HepG2 (cell line): ENCODE data around the gene CCT7. TPM values are rescaled to one million over a fixed set of nuclear protein-coding genes. Genes with fewer than 3 reads are reported as not detected.

Experiments
- ATAC-seq: fragments of 200-7000 bp; cut with Tn5 transposase; 3 replicates; pipeline ENCODE4 v1.9.1; 2020; ENCODE audit warnings: mild to moderate bottlenecking, moderate library complexity
- BruUV-seq: library from RNA; stranded (reverse); fragments of 400-500 nt; replicated peaks from 2 replicates; lab custom pipeline; 2021; lab: Mats Ljungman, UMichigan
- CTCF ChIA-PET: fragments of 300-600 bp; formaldehyde crosslinking; extraction: SDS; loops from one replicate; lab custom pipeline; 2021; ENCODE audit warnings: low total read pairs, inconsistent platforms, low intra/inter-chr PET ratio; lab: Yijun Ruan, JAX
- POLR2A ChIA-PET: fragments of 350-600 bp; sonication (Branson Sonifier 250); formaldehyde crosslinking; loops from one replicate; lab custom pipeline; 2020; ENCODE audit warnings: antibody characterized with exemption, inconsistent platforms; lab: Yijun Ruan, JAX
- DNase-seq: peaks from one replicate; pipeline ENCODE4 v3.0.0-alpha.2; 2015; ENCODE audit warnings: low spot score
- FAIRE-seq: peaks from 3 replicates; lab custom pipeline; 2011; peaks lifted over from hg19 to GRCh38; lab: Jason Lieb, UNC
- H2AFZ ChIP-seq: one replicate; pipeline ENCODE4 v1.6.1; 2011; ENCODE audit warnings: low read length, inconsistent platforms
- H3K27ac ChIP-seq: fragments of 300-600 bp; 3 replicates; pipeline ENCODE4 v1.8.0; 2011; ENCODE audit warnings: mixed run types, mild to moderate bottlenecking, mixed read lengths, low read length, inconsistent platforms; ENCODE audit not compliant: insufficient read depth; ENCODE audit errors: extremely low read length
- H3K27me3 ChIP-seq, 2 experiments: fragments of 200-600 bp in 1 of 2; 2 replicates in 1 of 2; 3 replicates in 1 of 2; pipeline versions ENCODE4 v1.6.0 to v1.8.0; 2011; ENCODE audit warnings: low read length in 2 of 2, mild to moderate bottlenecking in 2 of 2, moderate library complexity in 2 of 2, inconsistent platforms in 1 of 2; ENCODE audit not compliant: insufficient read depth in 2 of 2, control insufficient read depth in 1 of 2
- H3K36me3 ChIP-seq, 2 experiments: fragments of 200-600 bp in 1 of 2; replicated peaks in 1 of 2; 2 replicates in 1 of 2; 3 replicates in 1 of 2; pipeline versions ENCODE4 v1.5.1 to v1.8.0; 2011; ENCODE audit warnings: low read length in 2 of 2, inconsistent platforms in 1 of 2; ENCODE audit not compliant: insufficient read depth in 2 of 2, control insufficient read depth in 1 of 2
- H3K4me1 ChIP-seq: 2 replicates; pipeline ENCODE4 v1.5.1; 2012; ENCODE audit warnings: low read length, inconsistent platforms; ENCODE audit not compliant: insufficient read depth
- H3K4me2 ChIP-seq: 2 replicates; pipeline ENCODE4 v1.6.0; 2011; ENCODE audit warnings: low read depth, low read length, inconsistent platforms
- H3K4me3 ChIP-seq, 3 experiments: fragments of 200-600 bp in 1 of 3; sonication (generic), shearing (Covaris generic) in 1 of 3; replicated peaks in 1 of 3; 2 replicates each; pipeline ENCODE4 v1.5.1; 2011 to 2016; ENCODE audit warnings: low read length in 3 of 3, inconsistent platforms in 2 of 3, low read depth in 2 of 3, mild to moderate bottlenecking in 2 of 3, control low read depth in 1 of 3, mixed read lengths in 1 of 3; ENCODE audit not compliant: insufficient read depth in 1 of 3
- H3K79me2 ChIP-seq: one replicate; pipeline ENCODE4 v1.6.1; 2011; ENCODE audit warnings: low read length, inconsistent platforms; ENCODE audit not compliant: insufficient read depth
- H3K9ac ChIP-seq: 2 replicates; pipeline ENCODE4 v1.6.0; 2011; ENCODE audit warnings: mild to moderate bottlenecking, low read depth, low read length, inconsistent platforms; ENCODE audit not compliant: insufficient read depth
- H3K9me3 ChIP-seq: 2 replicates; pipeline ENCODE4 v1.5.1; 2012; ENCODE audit warnings: mild to moderate bottlenecking, low read length
- H4K20me1 ChIP-seq: 2 replicates; pipeline ENCODE4 v1.6.0; 2011; ENCODE audit warnings: inconsistent platforms, mild to moderate bottlenecking, low read length, moderate library complexity; ENCODE audit not compliant: insufficient read depth
- SIN3A ChIP-seq: IDR thresholded peaks from 2 replicates; pipeline ENCODE4 v1.6.1; 2011; ENCODE audit warnings: low read depth, mild to moderate bottlenecking, control low read depth, low read length, borderline replicate concordance
- ZNF10 ChIP-seq: sonication (generic); formaldehyde crosslinking; IDR thresholded peaks from 2 replicates; pipeline ENCODE4 v1.4.0; 2020; ENCODE audit warnings: mild to moderate bottlenecking, low read depth, missing genetic modification reagents, borderline replicate concordance
- ZNF337 ChIP-seq: sonication (generic); formaldehyde crosslinking; IDR thresholded peaks from 2 replicates; pipeline ENCODE4 v1.5.1; 2020; ENCODE audit warnings: missing genetic modification reagents, low read depth, mild to moderate bottlenecking, borderline replicate concordance
- WGBS: methylation state at CpG from one replicate; pipeline ENCODE4 v1.1.6; 2017; ENCODE audit warnings: low lambda C conversion rate; 5-methylcytosine and 5-hydroxymethylcytosine counted together
- in situ Hi-C: cut with HindIII; loops from 2 replicates; pipeline ENCODE4 v1.10.0; 2017; ENCODE audit warnings: low pct_unique_long_range_greater_than_20kb; ENCODE audit not compliant: extremely low pct_ligation_motif_present
- intact Hi-C: fragments of 100-400 bp; cut with micrococcal nuclease; formaldehyde crosslinking; loops from one replicate; pipeline ENCODE4 v1.10.0; 2022; ENCODE audit not compliant: unreplicated experiment
- polyA plus RNA-seq, 8 experiments: library from polyadenylated mRNA; depleted of rRNA in 3 of 8; stranded (reverse) in 7 of 8; unstranded in 1 of 8; fragments of >200 nt; fragmentation: Illumina TruSeq in 4 of 8; extraction: Trizol in 4 of 8; gene quantifications; 2 replicates each; pipeline versions ENCODE4 v1.2.1 to v1.2.3, GENCODE V29; 2011 to 2016; ENCODE audit warnings: low read depth in 4 of 8, missing spikeins in 1 of 8, mixed read lengths in 1 of 8; ENCODE audit not compliant: insufficient read depth in 1 of 8
- total RNA-seq, 5 experiments: library from RNA; depleted of rRNA; stranded (reverse); fragments of >200 nt; fragmentation: Illumina TruSeq; extraction: Trizol; gene quantifications; 2 replicates each; pipeline ENCODE4 v1.2.3, GENCODE V29; 2016; ENCODE audit warnings: low read depth in 1 of 5
- TF ChIP-seq, protein P1 (sequence below): IDR thresholded peaks from 2 replicates; pipeline ENCODE4 v1.6.1; 2016; ENCODE audit warnings: missing compliant biosample characterization, missing genetic modification reagents, borderline replicate concordance

Gene CCT7
- total and polyA plus RNA-seq, 2 of the 13 experiments (the other 11 are each of a cell fraction or from before 2014, with no cell fraction given): 347 to 517 TPM

GRCh38 chr2:73214120-73215035 lies 19.7 kb upstream of the CCT7 start, which contains the start of gene SMYD5 (continued):
- TF ChIP-seq ZNF337 (CRISPR knock-in tag): peak; percentile 29; the same call in 1 of the 2 replicates

- in situ Hi-C loops: no loop called here
- DNase-seq: no peak
- TF ChIP-seq SIN3A (0 out of 2 replicates have a peak, but pooled peaks have one; percentile 25), ZNF10 (no peak)
- TF ChIP-seq, protein P1, sequence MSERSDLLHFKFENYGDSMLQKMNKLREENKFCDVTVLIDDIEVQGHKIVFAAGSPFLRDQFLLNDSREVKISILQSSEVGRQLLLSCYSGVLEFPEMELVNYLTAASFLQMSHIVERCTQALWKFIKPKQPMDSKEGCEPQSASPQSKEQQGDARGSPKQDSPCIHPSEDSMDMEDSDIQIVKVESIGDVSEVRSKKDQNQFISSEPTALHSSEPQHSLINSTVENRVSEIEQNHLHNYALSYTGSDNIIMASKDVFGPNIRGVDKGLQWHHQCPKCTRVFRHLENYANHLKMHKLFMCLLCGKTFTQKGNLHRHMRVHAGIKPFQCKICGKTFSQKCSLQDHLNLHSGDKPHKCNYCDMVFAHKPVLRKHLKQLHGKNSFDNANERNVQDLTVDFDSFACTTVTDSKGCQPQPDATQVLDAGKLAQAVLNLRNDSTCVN (CRISPR knock-in tag): peak; percentile 95
- no peaks in the 10 kb centered on the region for H3K27me3 ChIP-seq
- H3K36me3 ChIP-seq: peaks cover 8 to 27% of the 10 kb centered on the region in 2 experiments
- no peak for ATAC-seq
- POLR2A ChIA-PET: interaction anchor here (0.8 to 1.6 kb wide), 5 partner anchors 10 to 45 kb away, joined by 3 to 19 read pairs (median 4); partner anchors contain the start of genes CCT7 and PRADC1
- FAIRE-seq: no peak
- WGBS: 14% methylated on average over 4 of the region's 4 CpGs
- peak overlapping the region; percentile 96 for H3K9ac ChIP-seq
- H3K4me2 ChIP-seq: peak overlapping the region; percentile 99
- H3K27ac ChIP-seq: peak overlapping the region; percentile 92
- H3K9me3 ChIP-seq: no peaks in the 10 kb centered on the region
- peak overlapping the region; percentile 86 to 93 (median 91) for H3K4me3 ChIP-seq
- CTCF ChIA-PET: no interaction called here
- intact Hi-C loops: loop anchor here (10.0 kb wide), 1 partner anchor 170 kb away; the partner anchor contains the start of gene ALMS1
- no peak overlapping the region for H2AFZ ChIP-seq
- peaks cover 48% of the 10 kb centered on the region for H3K79me2 ChIP-seq
- H4K20me1 ChIP-seq: peaks cover 12% of the 10 kb centered on the region; the same call in 1 of the 2 replicates
- BruUV-seq: no TSS peak
- H3K4me1 ChIP-seq: peaks cover 50% of the 10 kb centered on the region
Measured at GRCh38 chr2:73215254-73215653, 18.9 kb upstream of the CCT7 start.
